K562 (cell line): ENCODE data around the gene EHD2. TPM values are rescaled to one million over a fixed set of nuclear protein-coding genes. Genes with fewer than 3 reads are reported as not detected.

Experiments
- ATAC-seq: fragments of 200-7000 bp; cut with Tn5 transposase; 3 replicates; pipeline ENCODE4 v1.9.1; 2020; ENCODE audit warnings: moderate library complexity
- BruUV-seq: library from RNA; stranded (reverse); fragments of 400-500 nt; replicated peaks from 2 replicates; lab custom pipeline; 2021; lab: Mats Ljungman, UMichigan
- CTCF ChIA-PET: fragments of 300-600 bp; formaldehyde crosslinking; extraction: SDS; loops from one replicate; lab custom pipeline; 2021; ENCODE audit warnings: low intra/inter-chr PET ratio; lab: Yijun Ruan, JAX
- POLR2A ChIA-PET: fragments of 300-600, 350-650 bp; sonication (Branson Sonifier 250); formaldehyde crosslinking; extraction: SDS; loops from one replicate; lab custom pipeline; 2021; ENCODE audit warnings: antibody characterized with exemption, inconsistent platforms; lab: Yijun Ruan, JAX
- DNase-seq, 4 experiments: peaks; one replicate each; pipeline versions ENCODE4 v3.0.0 to v3.0.0-alpha.2; 2011 to 2018; ENCODE audit warnings: low spot score in 3 of 4, mixed read lengths in 3 of 4; ENCODE audit errors: extremely low read depth in 1 of 4
- FAIRE-seq: peaks from 2 replicates; lab custom pipeline; 2011; peaks lifted over from hg19 to GRCh38; lab: Jason Lieb, UNC
- H2AFZ ChIP-seq: 2 replicates; pipeline ENCODE4 v1.6.0; 2011; ENCODE audit warnings: low read depth, low read length, control low read depth, inconsistent platforms
- H3K27ac ChIP-seq: fragments of 200-600 bp; 3 replicates; pipeline ENCODE4 v1.8.0; 2011; ENCODE audit warnings: low read depth, mild to moderate bottlenecking, control low read depth, inconsistent platforms, low read length, moderate library complexity, mixed read lengths; ENCODE audit errors: extremely low read depth
- H3K27me3 ChIP-seq, 2 experiments: fragments of 300-600 bp in 1 of 2; 2 replicates in 1 of 2; 3 replicates in 1 of 2; pipeline versions ENCODE4 v1.6.0 to v1.8.0; 2011; ENCODE audit warnings: inconsistent platforms in 2 of 2, low read length in 2 of 2, mild to moderate bottlenecking in 1 of 2, mixed read lengths in 1 of 2, moderate library complexity in 1 of 2; ENCODE audit not compliant: control insufficient read depth in 2 of 2, insufficient read depth in 2 of 2
- H3K36me3 ChIP-seq: fragments of 300-600 bp; 3 replicates; pipeline ENCODE4 v1.8.0; 2011; ENCODE audit warnings: mild to moderate bottlenecking, low read length, inconsistent platforms; ENCODE audit not compliant: control insufficient read depth, insufficient read depth
- H3K4me1 ChIP-seq, 2 experiments: fragments of 200-600 bp in 1 of 2; replicated peaks in 1 of 2; 2 replicates in 1 of 2; 3 replicates in 1 of 2; pipeline versions ENCODE4 v1.5.1 to v1.8.0; 2011; ENCODE audit warnings: inconsistent platforms in 2 of 2, low read length in 2 of 2, mild to moderate bottlenecking in 1 of 2, mixed read lengths in 1 of 2, moderate library complexity in 1 of 2; ENCODE audit not compliant: control insufficient read depth in 2 of 2, insufficient read depth in 2 of 2
- H3K4me2 ChIP-seq: 2 replicates; pipeline ENCODE4 v1.6.1; 2011; ENCODE audit warnings: low read length, control low read depth, inconsistent platforms, mixed read lengths; ENCODE audit not compliant: insufficient read depth
- H3K4me3 ChIP-seq: fragments of 200-600 bp; sonication (generic), shearing (Covaris generic); 2 replicates; pipeline ENCODE4 v1.5.1; 2016; ENCODE audit warnings: control low read depth, inconsistent platforms
- H3K79me2 ChIP-seq: fragments of 200-600 bp; 3 replicates; pipeline ENCODE4 v1.8.0; 2011; ENCODE audit warnings: low read length, inconsistent platforms; ENCODE audit not compliant: control insufficient read depth, insufficient read depth
- H3K9ac ChIP-seq, 2 experiments: 2 replicates each; pipeline versions ENCODE4 v1.6.0 to v1.6.1; 2011; ENCODE audit warnings: low read depth in 2 of 2, low read length in 2 of 2, control low read depth in 1 of 2, inconsistent platforms in 1 of 2, mild to moderate bottlenecking in 1 of 2, mixed read lengths in 1 of 2; ENCODE audit not compliant: insufficient read depth in 1 of 2
- H3K9me1 ChIP-seq: one replicate; pipeline ENCODE4 v1.6.0; 2011; ENCODE audit warnings: inconsistent platforms, mild to moderate bottlenecking, low read length, moderate library complexity; ENCODE audit not compliant: control insufficient read depth, insufficient read depth
- H3K9me3 ChIP-seq: replicated peaks from 2 replicates; pipeline ENCODE4 v1.5.1; 2011; ENCODE audit warnings: low read depth, low read length, inconsistent platforms; ENCODE audit not compliant: control insufficient read depth, insufficient read depth
- H4K20me1 ChIP-seq: replicated peaks from 2 replicates; pipeline ENCODE4 v1.6.1; 2011; ENCODE audit warnings: low read length, inconsistent platforms, mixed read lengths; ENCODE audit not compliant: control insufficient read depth, insufficient read depth
- CTBP1 ChIP-seq: fragments of 450-650 bp; IDR thresholded peaks from 2 replicates; pipeline ENCODE4 v1.6.1; 2016; ENCODE audit warnings: borderline replicate concordance
- EHMT2 ChIP-seq: fragments of 450-650 bp; IDR thresholded peaks from 2 replicates; pipeline ENCODE4 v1.6.1; 2018; ENCODE audit warnings: antibody characterized with exemption
- HDAC3 ChIP-seq: fragments of 450-650 bp; IDR thresholded peaks from 2 replicates; pipeline ENCODE4 v1.6.1; 2018; ENCODE audit warnings: borderline replicate concordance, mild to moderate bottlenecking, moderate library complexity; ENCODE audit not compliant: partially characterized antibody
- NFXL1 ChIP-seq: fragments of 450-650 bp; formaldehyde crosslinking; IDR thresholded peaks from 2 replicates; pipeline ENCODE4 v1.4.0; 2021; ENCODE audit warnings: mild to moderate bottlenecking
- RAD51 ChIP-seq: fragments of 450-650 bp; IDR thresholded peaks from 2 replicates; pipeline ENCODE4 v1.7.1; 2016; ENCODE audit warnings: low read depth, mild to moderate bottlenecking, borderline replicate concordance
- SMAD3 ChIP-seq: fragments of 450-650 bp; formaldehyde crosslinking; conservative IDR thresholded peaks from 2 replicates; pipeline ENCODE4 v1.4.0; 2020; ENCODE audit warnings: mild to moderate bottlenecking
- SRSF3 ChIP-seq: fragments of 200-400 bp; formaldehyde crosslinking; IDR thresholded peaks from 2 replicates; pipeline ENCODE4 v1.6.1; 2016; ENCODE audit warnings: mild to moderate bottlenecking, low read length, moderate library complexity; ENCODE audit not compliant: insufficient read depth
- TGIF2 ChIP-seq: sonication (generic); formaldehyde crosslinking; IDR thresholded peaks from 2 replicates; pipeline ENCODE4 v1.8.1; 2022; ENCODE audit warnings: mild to moderate bottlenecking, missing genetic modification reagents, moderate library complexity
- THRAP3 ChIP-seq: fragments of 450-650 bp; IDR thresholded peaks from 2 replicates; pipeline ENCODE4 v1.6.1; 2016; ENCODE audit warnings: mild to moderate bottlenecking, inconsistent platforms, borderline replicate concordance
- ZNF140 ChIP-seq: fragments of 250-450 bp; sonication (Bioruptor Pico); IDR thresholded peaks from 2 replicates; pipeline ENCODE4 v1.8.0; 2021; ENCODE audit warnings: moderate library complexity, mild to moderate bottlenecking, inconsistent platforms
- ZNF644 ChIP-seq: fragments of 200-800 bp; sonication (Bioruptor generic); IDR thresholded peaks from 2 replicates; pipeline ENCODE4 v1.6.1; 2016; ENCODE audit warnings: low read depth, missing genetic modification characterization, missing compliant biosample characterization
- ZNF695 ChIP-seq: fragments of 450-650 bp; formaldehyde crosslinking; IDR thresholded peaks from 2 replicates; pipeline ENCODE4 v1.4.0; 2020; ENCODE audit warnings: mild to moderate bottlenecking, moderate library complexity
- WGBS: fragments of 100-300 bp; shearing (Covaris generic); methylation state at CpG from one replicate; pipeline ENCODE4 v1.1.6; 2016; ENCODE audit warnings: low coverage, mixed read lengths; ENCODE audit not compliant: insufficient coverage; ENCODE audit errors: missing lambda C conversion rate; 5-methylcytosine and 5-hydroxymethylcytosine counted together
- in situ Hi-C: fragments of 300-500 bp; cut with MboI; formaldehyde crosslinking; loops from 4 replicates; pipeline ENCODE4 v1.15.0; 2018; ENCODE audit warnings: inconsistent platforms, mixed read lengths
- intact Hi-C: fragments of 100-400 bp; cut with micrococcal nuclease; formaldehyde crosslinking; loops from 2 replicates; pipeline ENCODE4 v1.14.2; 2022
- polyA plus RNA-seq, 8 experiments: library from polyadenylated mRNA; depleted of rRNA in 4 of 8; stranded (reverse) in 5 of 8; unstranded in 3 of 8; fragments of >200 nt; fragmentation: Nextera tagmentation in 2 of 8; fragmentation: Illumina TruSeq in 1 of 8; extraction: Ambion mirVana in 2 of 8; extraction: Trizol in 1 of 8; gene quantifications; 2 replicates each; pipeline versions ENCODE4 v1.2.1 to v1.2.3, GENCODE V29; 2011 to 2014; ENCODE audit warnings: inconsistent platforms in 1 of 8, missing spikeins in 1 of 8
- total RNA-seq, 7 experiments: library from RNA; depleted of rRNA in 6 of 7; stranded (reverse); fragments of >200 nt in 6 of 7; fragmentation: Illumina TruSeq in 2 of 7; extraction: Trizol in 2 of 7; gene quantifications; 2 replicates each; pipeline versions ENCODE4 v1.2.1 to v1.2.3, GENCODE V29; 2011 to 2021; ENCODE audit warnings: low replicate concordance in 1 of 7
- TF ChIP-seq, protein P1 (sequence below): IDR thresholded peaks from 2 replicates; pipeline ENCODE4 v1.6.1; 2016; ENCODE audit warnings: missing genetic modification characterization, missing compliant biosample characterization
- TF ChIP-seq, protein P2 (sequence below): fragments of 450-650 bp; IDR thresholded peaks from 2 replicates; pipeline ENCODE4 v1.6.1; 2016; ENCODE audit warnings: mild to moderate bottlenecking
- TF ChIP-seq, protein P3 (sequence below): sonication (generic); formaldehyde crosslinking; IDR thresholded peaks from 2 replicates; pipeline ENCODE4 v1.8.0; 2022; ENCODE audit warnings: mild to moderate bottlenecking, missing genetic modification reagents

EHD2 gene
- total and polyA plus RNA-seq, 9 of the 15 experiments (the other 6 are each of a cell fraction or from before 2014, with no cell fraction given), result 1.7 to 32.2 (median 3.0) TPM

DNA sequence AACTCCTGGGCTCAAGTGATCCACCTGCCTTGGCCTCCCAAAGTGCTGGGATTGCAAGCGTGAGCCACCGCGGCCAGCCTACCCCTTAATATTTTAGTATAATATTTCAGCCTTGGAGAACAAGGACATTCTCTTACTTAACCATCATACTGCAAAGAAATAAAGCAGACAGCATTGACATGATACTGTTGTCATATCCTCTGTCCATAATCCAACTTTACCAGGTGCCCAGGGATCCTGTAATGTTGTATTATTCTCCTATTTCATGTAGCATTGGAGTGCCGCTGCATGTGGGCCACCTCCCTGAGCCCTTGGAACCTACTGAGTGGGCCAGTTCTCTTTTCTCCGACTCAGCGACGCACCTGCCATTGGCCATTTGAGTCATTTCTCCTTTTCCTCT, 21.4 kb upstream of the EHD2 start:
- no peak overlapping the region for H3K4me2 ChIP-seq
- 60% methylated on average over 7 of the region's 7 CpGs for WGBS
- no peak overlapping the region for H2AFZ ChIP-seq
- no peak overlapping the region for H3K9ac ChIP-seq
- H4K20me1 ChIP-seq, result no peaks in the 10 kb centered on the region
- in situ Hi-C loops (no loop called here), intact Hi-C loops (loop anchor here (10.0 kb wide), 1 partner anchor 397 kb away; no protein-coding TSS in a partner anchor)
- FAIRE-seq, result no peak
- H3K9me1 ChIP-seq, result no peaks in the 10 kb centered on the region
- ChIA-PET POLR2A (no interaction called here), CTCF (no interaction called here)
- BruUV-seq, result no TSS peak
- no peaks in the 10 kb centered on the region for H3K27me3 ChIP-seq
- H3K36me3 ChIP-seq, result 0 out of 3 replicates have a peak, but pooled peaks cover 2% of the 10 kb centered on the region
- H3K9me3 ChIP-seq, result no peaks in the 10 kb centered on the region
- DNase-seq, result no peak
- H3K79me2 ChIP-seq, result no peaks in the 10 kb centered on the region
- no peak overlapping the region for H3K27ac ChIP-seq
- no peak for ATAC-seq
- H3K4me3 ChIP-seq, result no peak overlapping the region
- H3K4me1 ChIP-seq, result peaks cover 0 to 13% of the 10 kb centered on the region in 2 experiments; a peak in 2 of 5 replicates
- TF ChIP-seq EHMT2 (no peak), ZNF695 (no peak), TGIF2 (CRISPR knock-in tag) (no peak), ZNF644 (no peak), SRSF3 (no peak), RAD51 (no peak), ZNF140 (CRISPR knock-in tag) (no peak), SMAD3 (CRISPR knock-in tag) (no peak), NFXL1 (CRISPR knock-in tag) (no peak), CTBP1 (no peak), HDAC3 (no peak), THRAP3 (no peak)
- TF ChIP-seq, protein P1, sequence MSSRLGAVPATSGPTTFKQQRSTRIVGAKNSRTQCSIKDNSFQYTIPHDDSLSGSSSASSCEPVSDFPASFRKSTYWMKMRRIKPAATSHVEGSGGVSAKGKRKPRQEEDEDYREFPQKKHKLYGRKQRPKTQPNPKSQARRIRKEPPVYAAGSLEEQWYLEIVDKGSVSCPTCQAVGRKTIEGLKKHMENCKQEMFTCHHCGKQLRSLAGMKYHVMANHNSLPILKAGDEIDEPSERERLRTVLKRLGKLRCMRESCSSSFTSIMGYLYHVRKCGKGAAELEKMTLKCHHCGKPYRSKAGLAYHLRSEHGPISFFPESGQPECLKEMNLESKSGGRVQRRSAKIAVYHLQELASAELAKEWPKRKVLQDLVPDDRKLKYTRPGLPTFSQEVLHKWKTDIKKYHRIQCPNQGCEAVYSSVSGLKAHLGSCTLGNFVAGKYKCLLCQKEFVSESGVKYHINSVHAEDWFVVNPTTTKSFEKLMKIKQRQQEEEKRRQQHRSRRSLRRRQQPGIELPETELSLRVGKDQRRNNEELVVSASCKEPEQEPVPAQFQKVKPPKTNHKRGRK, result no peak
- TF ChIP-seq, protein P2, sequence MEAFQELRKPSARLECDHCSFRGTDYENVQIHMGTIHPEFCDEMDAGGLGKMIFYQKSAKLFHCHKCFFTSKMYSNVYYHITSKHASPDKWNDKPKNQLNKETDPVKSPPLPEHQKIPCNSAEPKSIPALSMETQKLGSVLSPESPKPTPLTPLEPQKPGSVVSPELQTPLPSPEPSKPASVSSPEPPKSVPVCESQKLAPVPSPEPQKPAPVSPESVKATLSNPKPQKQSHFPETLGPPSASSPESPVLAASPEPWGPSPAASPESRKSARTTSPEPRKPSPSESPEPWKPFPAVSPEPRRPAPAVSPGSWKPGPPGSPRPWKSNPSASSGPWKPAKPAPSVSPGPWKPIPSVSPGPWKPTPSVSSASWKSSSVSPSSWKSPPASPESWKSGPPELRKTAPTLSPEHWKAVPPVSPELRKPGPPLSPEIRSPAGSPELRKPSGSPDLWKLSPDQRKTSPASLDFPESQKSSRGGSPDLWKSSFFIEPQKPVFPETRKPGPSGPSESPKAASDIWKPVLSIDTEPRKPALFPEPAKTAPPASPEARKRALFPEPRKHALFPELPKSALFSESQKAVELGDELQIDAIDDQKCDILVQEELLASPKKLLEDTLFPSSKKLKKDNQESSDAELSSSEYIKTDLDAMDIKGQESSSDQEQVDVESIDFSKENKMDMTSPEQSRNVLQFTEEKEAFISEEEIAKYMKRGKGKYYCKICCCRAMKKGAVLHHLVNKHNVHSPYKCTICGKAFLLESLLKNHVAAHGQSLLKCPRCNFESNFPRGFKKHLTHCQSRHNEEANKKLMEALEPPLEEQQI, result no peak
- TF ChIP-seq, protein P3, sequence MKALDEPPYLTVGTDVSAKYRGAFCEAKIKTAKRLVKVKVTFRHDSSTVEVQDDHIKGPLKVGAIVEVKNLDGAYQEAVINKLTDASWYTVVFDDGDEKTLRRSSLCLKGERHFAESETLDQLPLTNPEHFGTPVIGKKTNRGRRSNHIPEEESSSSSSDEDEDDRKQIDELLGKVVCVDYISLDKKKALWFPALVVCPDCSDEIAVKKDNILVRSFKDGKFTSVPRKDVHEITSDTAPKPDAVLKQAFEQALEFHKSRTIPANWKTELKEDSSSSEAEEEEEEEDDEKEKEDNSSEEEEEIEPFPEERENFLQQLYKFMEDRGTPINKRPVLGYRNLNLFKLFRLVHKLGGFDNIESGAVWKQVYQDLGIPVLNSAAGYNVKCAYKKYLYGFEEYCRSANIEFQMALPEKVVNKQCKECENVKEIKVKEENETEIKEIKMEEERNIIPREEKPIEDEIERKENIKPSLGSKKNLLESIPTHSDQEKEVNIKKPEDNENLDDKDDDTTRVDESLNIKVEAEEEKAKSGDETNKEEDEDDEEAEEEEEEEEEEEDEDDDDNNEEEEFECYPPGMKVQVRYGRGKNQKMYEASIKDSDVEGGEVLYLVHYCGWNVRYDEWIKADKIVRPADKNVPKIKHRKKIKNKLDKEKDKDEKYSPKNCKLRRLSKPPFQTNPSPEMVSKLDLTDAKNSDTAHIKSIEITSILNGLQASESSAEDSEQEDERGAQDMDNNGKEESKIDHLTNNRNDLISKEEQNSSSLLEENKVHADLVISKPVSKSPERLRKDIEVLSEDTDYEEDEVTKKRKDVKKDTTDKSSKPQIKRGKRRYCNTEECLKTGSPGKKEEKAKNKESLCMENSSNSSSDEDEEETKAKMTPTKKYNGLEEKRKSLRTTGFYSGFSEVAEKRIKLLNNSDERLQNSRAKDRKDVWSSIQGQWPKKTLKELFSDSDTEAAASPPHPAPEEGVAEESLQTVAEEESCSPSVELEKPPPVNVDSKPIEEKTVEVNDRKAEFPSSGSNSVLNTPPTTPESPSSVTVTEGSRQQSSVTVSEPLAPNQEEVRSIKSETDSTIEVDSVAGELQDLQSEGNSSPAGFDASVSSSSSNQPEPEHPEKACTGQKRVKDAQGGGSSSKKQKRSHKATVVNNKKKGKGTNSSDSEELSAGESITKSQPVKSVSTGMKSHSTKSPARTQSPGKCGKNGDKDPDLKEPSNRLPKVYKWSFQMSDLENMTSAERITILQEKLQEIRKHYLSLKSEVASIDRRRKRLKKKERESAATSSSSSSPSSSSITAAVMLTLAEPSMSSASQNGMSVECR (CRISPR knock-in tag), result no peak
